GM18517 (cell line): ENCODE data around the gene DSTYK.
"Not testable (repeated sequence)": the region's sequence is repeated elsewhere in the genome, so short reads cannot be mapped to it uniquely, and the experiment has no call there.

ENCODE experiments used
- ATAC-seq: cut with Tn5 transposase; IDR thresholded peaks from one replicate; pipeline ENCODE4 v1.9.1; 2021; ENCODE audit warnings: mild to moderate bottlenecking, moderate library complexity; ENCODE audit not compliant: unreplicated experiment

DSTYK gene

GRCh38 chr1:205240569-205240968 lies 29.1 kb upstream of the DSTYK start:
- ATAC-seq: no peak

- no peak for ATAC-seq
Measured at GRCh38 chr1:205240118-205240517, 28.6 kb upstream of the DSTYK start.

GRCh38 chr1:205239078-205239477 lies 27.6 kb upstream of the DSTYK start:
- no peak for ATAC-seq

GRCh38 chr1:205237526-205238484 lies 26.3 kb upstream of the DSTYK start:
- no peak for ATAC-seq

GRCh38 chr1:205236951-205237475 lies 25.5 kb upstream of the DSTYK start:
- no peak for ATAC-seq

GRCh38 chr1:205236526-205236925 lies 25.0 kb upstream of the DSTYK start:
- ATAC-seq: no peak

GRCh38 chr1:205235951-205236350 lies 24.4 kb upstream of the DSTYK start:
- ATAC-seq: no peak

- not testable (repeated sequence) for ATAC-seq
Measured at GRCh38 chr1:205233986-205234385, 22.5 kb upstream of the DSTYK start.

GRCh38 chr1:205232945-205233397 lies 21.5 kb upstream of the DSTYK start:
- no peak for ATAC-seq

- no peak for ATAC-seq
Measured at GRCh38 chr1:205232127-205232820, 20.8 kb upstream of the DSTYK start.

- no peak for ATAC-seq
Measured at GRCh38 chr1:205230982-205231381, 19.5 kb upstream of the DSTYK start.

GRCh38 chr1:205229916-205230700 lies 18.6 kb upstream of the DSTYK start:
- ATAC-seq: no peak

- ATAC-seq: no peak
Measured at GRCh38 chr1:205229399-205229871, 17.9 kb upstream of the DSTYK start.

- ATAC-seq: no peak
Measured at GRCh38 chr1:205228093-205228521, 16.6 kb upstream of the DSTYK start.

GRCh38 chr1:205227584-205228013 lies 16.1 kb upstream of the DSTYK start, which contains the start of gene TMCC2:
Gene TMCC2, plus strand, starts transcription at chr1:205227946. Its CDS starts 619 bp downstream, at chr1:205228565.
- ATAC-seq: no peak

GRCh38 chr1:205226868-205227583 lies 15.5 kb upstream of the DSTYK start:
- no peak for ATAC-seq

GRCh38 chr1:205225901-205226765 lies 14.6 kb upstream of the DSTYK start:
- no peak for ATAC-seq

GRCh38 chr1:205224736-205225135 lies 13.2 kb upstream of the DSTYK start:
- no peak for ATAC-seq

GRCh38 chr1:205220421-205220820 lies 8.9 kb upstream of the DSTYK start:
- no peak for ATAC-seq
